ENCODE measurements around the gene GPR17. TPM values are rescaled to one million over a fixed set of nuclear protein-coding genes. Genes with fewer than 3 reads are reported as not detected.

GPR17 gene
- total and polyA plus RNA-seq, 4 donors, result 0.03 to 0.14 (median 0.07) TPM; not detected in 1

DNA sequence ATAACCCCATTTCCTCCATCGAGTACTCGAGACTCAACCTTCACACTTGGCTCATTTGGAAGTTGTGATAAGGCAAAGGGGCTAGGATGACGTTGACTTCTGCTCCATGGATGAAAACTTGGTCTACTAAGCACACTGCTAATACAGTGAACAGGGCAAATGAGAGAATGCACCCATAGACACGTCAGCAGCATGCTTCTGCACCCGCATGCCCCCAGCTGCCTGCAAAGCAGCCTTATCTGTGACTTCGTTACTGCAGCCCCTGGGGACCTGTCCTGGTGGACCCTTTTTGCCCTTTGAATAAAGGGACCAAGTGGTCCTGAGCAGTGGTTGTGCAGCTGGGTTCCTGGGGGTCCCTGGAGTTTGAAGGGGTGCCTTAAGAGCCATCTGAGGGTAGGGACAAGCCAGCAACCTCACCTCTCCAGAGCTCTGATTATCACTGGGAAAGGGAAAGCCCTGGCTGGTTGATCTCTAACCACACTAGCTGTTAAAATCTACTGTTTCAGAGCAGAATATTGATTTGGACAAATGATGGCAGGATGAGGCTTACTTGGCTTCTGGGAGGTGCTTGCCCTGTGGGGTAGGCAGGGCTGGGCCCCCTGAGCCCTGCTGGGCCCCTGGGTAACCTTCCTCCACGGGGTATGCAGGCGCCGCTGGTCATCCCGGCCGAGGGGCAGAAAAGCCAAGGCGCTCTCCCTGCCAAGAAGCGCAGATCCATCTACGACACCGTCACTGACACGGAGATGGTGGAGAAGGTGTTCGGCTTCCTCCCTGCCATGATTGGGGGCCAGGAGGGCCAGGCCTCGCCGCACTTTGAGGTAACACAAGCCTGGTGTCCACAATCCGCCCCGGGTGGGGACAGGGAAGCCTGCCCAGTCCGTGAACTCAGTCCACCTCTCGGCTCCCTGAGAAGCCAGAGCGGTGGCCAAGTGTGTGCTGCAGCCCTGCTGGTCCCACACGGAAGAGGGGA lies 37.6 kb upstream of the GPR17 start:
- Histone ChIP-seq H3K9me3 (ENCODE audit: control insufficient read depth in 4 of 4, low read length in 3 of 4) (peaks cover 0 to 13% (median 6%) of the 10 kb centered on the region in 4 donors), H3K27ac (ENCODE audit: low read depth in 1 of 2, low read length in 2 of 2) (no peak overlapping the region), H3K4me3 (ENCODE audit: low read depth in 1 of 3, low read length in 3 of 3) (no peak overlapping the region), H3K4me1 (ENCODE audit: control insufficient read depth in 4 of 4, insufficient read depth in 4 of 4, low read length in 3 of 4) (no peaks in the 10 kb centered on the region), H3K36me3 (ENCODE audit: control insufficient read depth in 4 of 4, insufficient read depth in 3 of 4, low read depth in 1 of 4, low read length in 3 of 4) (no peaks in the 10 kb centered on the region), H3K27me3 (ENCODE audit: control insufficient read depth in 4 of 4, insufficient read depth in 4 of 4, low read length in 3 of 4) (no peaks in the 10 kb centered on the region), H3K9ac (ENCODE audit: low read depth in 1 of 2, low read length in 2 of 2) (no peak overlapping the region)
- TF ChIP-seq, protein P1, sequence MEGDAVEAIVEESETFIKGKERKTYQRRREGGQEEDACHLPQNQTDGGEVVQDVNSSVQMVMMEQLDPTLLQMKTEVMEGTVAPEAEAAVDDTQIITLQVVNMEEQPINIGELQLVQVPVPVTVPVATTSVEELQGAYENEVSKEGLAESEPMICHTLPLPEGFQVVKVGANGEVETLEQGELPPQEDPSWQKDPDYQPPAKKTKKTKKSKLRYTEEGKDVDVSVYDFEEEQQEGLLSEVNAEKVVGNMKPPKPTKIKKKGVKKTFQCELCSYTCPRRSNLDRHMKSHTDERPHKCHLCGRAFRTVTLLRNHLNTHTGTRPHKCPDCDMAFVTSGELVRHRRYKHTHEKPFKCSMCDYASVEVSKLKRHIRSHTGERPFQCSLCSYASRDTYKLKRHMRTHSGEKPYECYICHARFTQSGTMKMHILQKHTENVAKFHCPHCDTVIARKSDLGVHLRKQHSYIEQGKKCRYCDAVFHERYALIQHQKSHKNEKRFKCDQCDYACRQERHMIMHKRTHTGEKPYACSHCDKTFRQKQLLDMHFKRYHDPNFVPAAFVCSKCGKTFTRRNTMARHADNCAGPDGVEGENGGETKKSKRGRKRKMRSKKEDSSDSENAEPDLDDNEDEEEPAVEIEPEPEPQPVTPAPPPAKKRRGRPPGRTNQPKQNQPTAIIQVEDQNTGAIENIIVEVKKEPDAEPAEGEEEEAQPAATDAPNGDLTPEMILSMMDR (IDR thresholded peaks at IDR 0.05; ENCODE audit: low read depth, low read length, missing input control), result no peak
- no peak for TF ChIP-seq SP1 (IDR thresholded peaks at IDR 0.05)
- no peak for TF ChIP-seq RXRA (IDR thresholded peaks at IDR 0.05)
- TF ChIP-seq EGR1 (IDR thresholded peaks at IDR 0.05; ENCODE audit: low read depth in 2 of 2), result no peak
- no peak for TF ChIP-seq NR2F2 (IDR thresholded peaks at IDR 0.05)
- TF ChIP-seq, protein P2, sequence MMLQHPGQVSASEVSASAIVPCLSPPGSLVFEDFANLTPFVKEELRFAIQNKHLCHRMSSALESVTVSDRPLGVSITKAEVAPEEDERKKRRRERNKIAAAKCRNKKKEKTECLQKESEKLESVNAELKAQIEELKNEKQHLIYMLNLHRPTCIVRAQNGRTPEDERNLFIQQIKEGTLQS (IDR thresholded peaks at IDR 0.05), result no peak
- TF ChIP-seq, protein P3, sequence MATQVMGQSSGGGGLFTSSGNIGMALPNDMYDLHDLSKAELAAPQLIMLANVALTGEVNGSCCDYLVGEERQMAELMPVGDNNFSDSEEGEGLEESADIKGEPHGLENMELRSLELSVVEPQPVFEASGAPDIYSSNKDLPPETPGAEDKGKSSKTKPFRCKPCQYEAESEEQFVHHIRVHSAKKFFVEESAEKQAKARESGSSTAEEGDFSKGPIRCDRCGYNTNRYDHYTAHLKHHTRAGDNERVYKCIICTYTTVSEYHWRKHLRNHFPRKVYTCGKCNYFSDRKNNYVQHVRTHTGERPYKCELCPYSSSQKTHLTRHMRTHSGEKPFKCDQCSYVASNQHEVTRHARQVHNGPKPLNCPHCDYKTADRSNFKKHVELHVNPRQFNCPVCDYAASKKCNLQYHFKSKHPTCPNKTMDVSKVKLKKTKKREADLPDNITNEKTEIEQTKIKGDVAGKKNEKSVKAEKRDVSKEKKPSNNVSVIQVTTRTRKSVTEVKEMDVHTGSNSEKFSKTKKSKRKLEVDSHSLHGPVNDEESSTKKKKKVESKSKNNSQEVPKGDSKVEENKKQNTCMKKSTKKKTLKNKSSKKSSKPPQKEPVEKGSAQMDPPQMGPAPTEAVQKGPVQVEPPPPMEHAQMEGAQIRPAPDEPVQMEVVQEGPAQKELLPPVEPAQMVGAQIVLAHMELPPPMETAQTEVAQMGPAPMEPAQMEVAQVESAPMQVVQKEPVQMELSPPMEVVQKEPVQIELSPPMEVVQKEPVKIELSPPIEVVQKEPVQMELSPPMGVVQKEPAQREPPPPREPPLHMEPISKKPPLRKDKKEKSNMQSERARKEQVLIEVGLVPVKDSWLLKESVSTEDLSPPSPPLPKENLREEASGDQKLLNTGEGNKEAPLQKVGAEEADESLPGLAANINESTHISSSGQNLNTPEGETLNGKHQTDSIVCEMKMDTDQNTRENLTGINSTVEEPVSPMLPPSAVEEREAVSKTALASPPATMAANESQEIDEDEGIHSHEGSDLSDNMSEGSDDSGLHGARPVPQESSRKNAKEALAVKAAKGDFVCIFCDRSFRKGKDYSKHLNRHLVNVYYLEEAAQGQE (IDR thresholded peaks at IDR 0.05), result no peak
- TF ChIP-seq TAF1 (conservative IDR thresholded peaks at IDR 0.05), result no peak
- TF ChIP-seq RAD21 (IDR thresholded peaks at IDR 0.05), result no peak
- TF ChIP-seq HNF4G (IDR thresholded peaks at IDR 0.05), result no peak
- TF ChIP-seq HNF4A (conservative IDR thresholded peaks at IDR 0.05), result no peak
- WGBS, result 88% methylated on average over 25 of the region's 25 CpGs
- no peak for DNase-seq (ENCODE audit: low spot score)

DNA sequence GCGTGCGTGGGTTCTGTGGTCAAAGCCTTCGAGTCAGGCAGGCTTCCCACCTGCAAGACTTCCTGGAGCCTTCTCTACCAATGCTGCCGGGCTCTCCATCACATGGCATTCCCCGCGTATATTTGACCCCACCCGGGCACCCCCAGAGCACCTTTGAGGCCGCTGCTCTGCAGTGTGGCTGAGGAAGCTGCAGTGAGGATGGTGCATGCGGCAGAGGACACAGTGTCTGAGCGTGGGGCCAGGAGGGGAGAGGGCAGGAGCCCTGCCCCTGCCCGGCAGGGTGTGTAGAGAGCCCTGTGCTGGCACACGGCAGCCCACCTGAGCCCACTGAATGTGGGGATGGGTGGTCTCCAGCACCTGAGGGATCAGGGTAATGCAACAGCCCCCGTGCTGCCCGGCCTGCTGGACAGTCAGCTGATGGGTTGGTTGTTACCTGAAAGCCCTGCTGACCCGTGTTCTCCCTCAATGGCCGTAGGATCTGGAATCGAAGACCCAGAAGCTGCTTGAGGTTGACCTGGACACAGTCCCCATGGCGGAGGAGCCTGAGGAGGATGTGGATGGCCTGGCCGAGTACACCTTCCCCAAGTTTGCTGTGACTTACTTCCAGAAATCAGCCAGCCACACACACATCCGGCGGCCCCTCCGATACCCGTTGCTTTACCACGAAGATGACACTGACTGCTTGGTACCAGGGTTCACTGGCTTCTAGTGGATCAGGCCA lies 36.8 kb upstream of the GPR17 start:
- no peaks in the 10 kb centered on the region for H3K36me3 ChIP-seq (ENCODE audit: control insufficient read depth in 4 of 4, insufficient read depth in 3 of 4, low read depth in 1 of 4, low read length in 3 of 4)
- 89% methylated on average over 24 of the region's 24 CpGs for WGBS
- TF ChIP-seq RAD21 (IDR thresholded peaks at IDR 0.05), result no peak
- TF ChIP-seq EGR1 (IDR thresholded peaks at IDR 0.05; ENCODE audit: low read depth in 2 of 2), result no peak
- TF ChIP-seq YY1 (IDR thresholded peaks at IDR 0.05), result no peak
- TF ChIP-seq NR2F2 (IDR thresholded peaks at IDR 0.05), result no peak
- TF ChIP-seq HNF4G (IDR thresholded peaks at IDR 0.05), result no peak
- TF ChIP-seq, protein P1 (IDR thresholded peaks at IDR 0.05; ENCODE audit: low read depth, low read length, missing input control), result no peak
- TF ChIP-seq, protein P4, sequence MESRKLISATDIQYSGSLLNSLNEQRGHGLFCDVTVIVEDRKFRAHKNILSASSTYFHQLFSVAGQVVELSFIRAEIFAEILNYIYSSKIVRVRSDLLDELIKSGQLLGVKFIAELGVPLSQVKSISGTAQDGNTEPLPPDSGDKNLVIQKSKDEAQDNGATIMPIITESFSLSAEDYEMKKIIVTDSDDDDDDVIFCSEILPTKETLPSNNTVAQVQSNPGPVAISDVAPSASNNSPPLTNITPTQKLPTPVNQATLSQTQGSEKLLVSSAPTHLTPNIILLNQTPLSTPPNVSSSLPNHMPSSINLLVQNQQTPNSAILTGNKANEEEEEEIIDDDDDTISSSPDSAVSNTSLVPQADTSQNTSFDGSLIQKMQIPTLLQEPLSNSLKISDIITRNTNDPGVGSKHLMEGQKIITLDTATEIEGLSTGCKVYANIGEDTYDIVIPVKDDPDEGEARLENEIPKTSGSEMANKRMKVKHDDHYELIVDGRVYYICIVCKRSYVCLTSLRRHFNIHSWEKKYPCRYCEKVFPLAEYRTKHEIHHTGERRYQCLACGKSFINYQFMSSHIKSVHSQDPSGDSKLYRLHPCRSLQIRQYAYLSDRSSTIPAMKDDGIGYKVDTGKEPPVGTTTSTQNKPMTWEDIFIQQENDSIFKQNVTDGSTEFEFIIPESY (IDR thresholded peaks at IDR 0.05), result no peak
- no peak for TF ChIP-seq FOXA2 (IDR thresholded peaks at IDR 0.05)
- TF ChIP-seq HNF4A (conservative IDR thresholded peaks at IDR 0.05), result no peak
- TF ChIP-seq, protein P2 (IDR thresholded peaks at IDR 0.05), result no peak

More for the DNA sequence above, 36.8 kb upstream of the GPR17 start:
- Histone ChIP-seq H3K27ac (ENCODE audit: low read depth in 1 of 2, low read length in 2 of 2) (no peak overlapping the region), H3K27me3 (ENCODE audit: control insufficient read depth in 4 of 4, insufficient read depth in 4 of 4, low read length in 3 of 4) (no peaks in the 10 kb centered on the region), H3K9ac (ENCODE audit: low read depth in 1 of 2, low read length in 2 of 2) (no peak overlapping the region), H3K4me3 (ENCODE audit: low read depth in 1 of 3, low read length in 3 of 3) (no peak overlapping the region), H3K4me1 (ENCODE audit: control insufficient read depth in 4 of 4, insufficient read depth in 4 of 4, low read length in 3 of 4) (no peaks in the 10 kb centered on the region), H3K9me3 (ENCODE audit: control insufficient read depth in 4 of 4, low read length in 3 of 4) (peaks cover 2 to 15% (median 7%) of the 10 kb centered on the region in 4 donors)
- DNase-seq (ENCODE audit: low spot score), result no peak

Data from liver (tissue), 9 donors.